ENCODE results near the gene PEBP1. TPM values are rescaled to one million over a fixed set of nuclear protein-coding genes. Genes with fewer than 3 reads are reported as not detected.

PEBP1 gene
- total and polyA plus RNA-seq, 2 of the 4 experiments (the other 2 are of a cell fraction) = 129 to 161 TPM

- no peak for TF ChIP-seq RFX5 (IDR thresholded peaks at IDR 0.05; ENCODE audit: low read depth, low read length)
- no peak for TF ChIP-seq MAFK (IDR thresholded peaks at IDR 0.05; ENCODE audit: low read depth, low read length)
These were observed 52.9 kb downstream of the PEBP1 start (continued) for GRCh38 chr12:118188690-118189371.

- intact Hi-C loops (cut with micrococcal nuclease) = loop anchor here (5.0 kb wide), 1 partner anchor 118 kb away; no protein-coding TSS in a partner anchor
- Histone ChIP-seq H3K4me3 (ENCODE audit: insufficient read depth, low read depth, low read length) (peak overlapping the region; percentile 56), H2BK15ac (ENCODE audit: low read depth, low read length) (0 out of 3 replicates have a peak overlapping the region, but pooled peaks have one; percentile 10), H3K14ac (replicated peaks; ENCODE audit: low read depth, low read length) (peak overlapping the region; percentile 58), H3K79me1 (ENCODE audit: low read depth in 1 of 2, low read length in 2 of 2) (peaks cover 7 to 22% of the 10 kb centered on the region in 2 experiments), H3K9me1 (ENCODE audit: insufficient read depth, low read length) (peaks cover 6% of the 10 kb centered on the region), H3K9ac (ENCODE audit: low read depth, low read length) (peak overlapping the region; percentile 100), H2BK120ac (ENCODE audit: low read depth, low read length) (peak overlapping the region; percentile 26), H3K56ac (ENCODE audit: extremely low read depth, insufficient read depth, low read length) (peak overlapping the region; percentile 69; the same call in 1 of the 2 replicates), H3K9me3 (ENCODE audit: control insufficient read depth, insufficient read depth, low read length) (no peaks in the 10 kb centered on the region), H4K91ac (ENCODE audit: insufficient read depth, low read depth, low read length) (peak overlapping the region; percentile 81), H3K27me3 (ENCODE audit: control insufficient read depth, insufficient read depth, low read length) (no peaks in the 10 kb centered on the region), H4K8ac (ENCODE audit: low read depth in 2 of 2, low read length in 2 of 2) (peak overlapping the region; percentile 90 to 95), H2AK5ac (ENCODE audit: low read depth, low read length) (peak overlapping the region; percentile 11; the same call in 1 of the 2 replicates), H3K4ac (ENCODE audit: low read depth, low read length) (peak overlapping the region; percentile 90), H4K5ac (ENCODE audit: low read depth, low read length) (peak overlapping the region; percentile 95), H2BK20ac (ENCODE audit: low read depth, low read length) (no peak overlapping the region), H3K18ac (ENCODE audit: low read depth, low read length) (peak overlapping the region; percentile 97), H3K4me1 (ENCODE audit: control insufficient read depth, insufficient read depth, low read length) (no peaks in the 10 kb centered on the region), H4K20me1 (ENCODE audit: insufficient read depth, low read length) (no peaks in the 10 kb centered on the region), H2AK9ac (replicated peaks; ENCODE audit: low read depth, low read length, poor library complexity) (peak overlapping the region; percentile 6), H3K27ac (ENCODE audit: insufficient read depth, low read length) (peak overlapping the region; percentile 100), H3K36me3 (ENCODE audit: control insufficient read depth, insufficient read depth, low read length) (peaks cover 1% of the 10 kb centered on the region; the same call in 1 of the 2 replicates), H3K23ac (ENCODE audit: low read depth, low read length) (peak overlapping the region; percentile 78), H3K4me2 (ENCODE audit: low read depth, low read length) (peak overlapping the region; percentile 94), H2AFZ (replicated peaks; ENCODE audit: low read length, poor library complexity) (peak overlapping the region; percentile 85), H2BK5ac (ENCODE audit: low read depth, low read length, poor library complexity, severe bottlenecking) (peak overlapping the region; percentile 95)
- CTCF ChIA-PET = interaction anchor here (0.6 to 1.7 kb wide), 4 partner anchors 8 to 188 kb away, joined by 4 to 5 read pairs (median 4); no protein-coding TSS in a partner anchor
- POLR2A ChIA-PET (ENCODE audit: unreplicated experiment) = interaction anchor here (0.5 kb wide), 1 partner anchor 141 kb away, joined by 20 read pairs; no protein-coding TSS in a partner anchor
- ATAC-seq (ENCODE audit: low read depth) (peak; percentile 78), DNase-seq (peak; percentile 82)
- TF ChIP-seq SMC3 (IDR thresholded peaks at IDR 0.05; ENCODE audit: low read depth, low read length) (no peak), CTCF (conservative IDR thresholded peaks at IDR 0.05; ENCODE audit: low read depth, low read length) (no peak), MAZ (IDR thresholded peaks at IDR 0.05; ENCODE audit: borderline replicate concordance, low read depth, low read length) (no peak), FOS (IDR thresholded peaks at IDR 0.05; ENCODE audit: low read depth, low read length) (no peak), RCOR1 (IDR thresholded peaks at IDR 0.05; ENCODE audit: insufficient replicate concordance, low read length) (no peak), CHD1 (IDR thresholded peaks at IDR 0.05; ENCODE audit: low read depth, low read length) (no peak), USF2 (IDR thresholded peaks at IDR 0.05; ENCODE audit: low read depth, low read length) (peak; percentile 49; the same call in 1 of the 2 replicates), NFE2L2 (IDR thresholded peaks at IDR 0.05; ENCODE audit: low read depth, low read length) (no peak), MXI1 (IDR thresholded peaks at IDR 0.05; ENCODE audit: borderline replicate concordance, low read depth, low read length) (0 out of 2 replicates have a peak, but pooled peaks have one; percentile 27)
- no TSS peak for BruUV-seq (replicated peaks)
- in situ Hi-C loops (cut with MboI; ENCODE audit: low sequenced_read_pairs) = no loop called here
- dilution Hi-C loops (cut with HindIII; ENCODE audit: low sequenced_read_pairs, unreplicated experiment) = no loop called here
- no CpG with 5 or more reads among the region's 14 CpGs for WGBS, 2 experiments (ENCODE audit: extremely low coverage in 2 of 2, insufficient read length in 1 of 2)
These were observed 53.8 kb downstream of the PEBP1 start for GRCh38 chr12:118189741-118190191.

All from IMR-90 (cell line).